ELR (cell line): ENCODE data around the gene OR52H1.
"Not testable (repeated sequence)": the region's sequence is repeated elsewhere in the genome, so short reads cannot be mapped to it uniquely, and the experiment has no call there.

ENCODE experiments used
- DNase-seq: peaks from one replicate; pipeline ENCODE4 v3.0.0-alpha.2; 2015; ENCODE audit warnings: low read depth

The OR52H1 gene

DNA sequence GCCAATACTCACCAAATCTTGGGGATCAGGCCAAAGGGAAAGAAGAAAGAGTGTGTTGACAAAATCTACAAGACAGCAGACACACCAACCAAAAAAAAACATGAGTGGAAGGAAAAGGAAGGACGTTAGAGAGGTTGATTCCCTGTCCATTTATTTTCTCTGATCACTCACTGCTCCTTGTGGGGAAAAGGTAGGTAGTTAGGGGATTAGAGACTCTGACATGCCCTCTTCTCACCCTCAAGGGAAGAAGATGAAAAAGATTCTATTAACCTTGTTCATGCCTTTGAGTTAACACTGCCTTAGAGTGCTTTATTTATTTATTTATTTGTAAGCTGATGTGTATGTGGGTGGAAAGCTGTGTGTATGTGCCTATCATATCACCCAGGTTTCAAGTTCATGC, at the start of gene OR52H1:
TSS of gene OR52H1 (minus strand) at position 101 of the 400 bp plus-strand sequence. CDS start 3,035 bp downstream, outside the sequence.
- no peak for DNase-seq

- no peak for DNase-seq
Observed at GRCh38 chr11:5597953-5598352, 49.6 kb upstream of the OR52H1 start.

DNA sequence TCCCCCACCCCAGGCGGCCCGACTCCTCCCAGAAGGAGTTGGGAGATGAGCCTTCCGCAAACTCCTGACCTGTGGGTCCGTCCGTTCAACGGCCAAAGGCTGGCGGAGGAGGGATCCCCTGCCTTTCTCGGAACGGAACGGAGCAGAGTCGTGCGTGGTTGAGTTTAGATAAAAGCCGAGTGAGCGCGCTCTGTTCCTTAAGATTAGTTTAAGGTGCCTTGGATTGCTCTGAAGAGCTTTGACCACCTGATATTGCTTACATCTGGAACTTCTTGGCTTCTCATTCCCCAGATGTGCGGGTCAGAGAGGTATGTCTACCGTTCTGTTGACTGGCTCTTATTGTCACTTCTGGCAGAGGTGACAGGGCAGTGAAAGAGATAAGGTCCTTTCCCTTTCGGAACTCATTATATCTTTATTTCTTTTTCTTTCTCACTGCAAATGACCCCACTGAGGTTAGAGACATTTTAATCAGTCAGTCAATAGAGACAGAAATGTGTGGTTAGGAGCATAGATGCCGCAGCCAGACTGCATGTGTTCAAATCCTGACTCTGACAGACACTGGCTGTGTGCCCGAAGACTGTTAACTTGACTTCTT, 48.4 kb upstream of the OR52H1 start, which contains the start of gene TRIM6:
TSS of gene TRIM6 (plus strand) at position 31 of the 595 bp plus-strand sequence. CDS start at position 292, 261 bp downstream.
- peak; percentile 73 for DNase-seq

- no peak for DNase-seq
Observed at GRCh38 chr11:5593146-5593545, 44.8 kb upstream of the OR52H1 start.

DNA sequence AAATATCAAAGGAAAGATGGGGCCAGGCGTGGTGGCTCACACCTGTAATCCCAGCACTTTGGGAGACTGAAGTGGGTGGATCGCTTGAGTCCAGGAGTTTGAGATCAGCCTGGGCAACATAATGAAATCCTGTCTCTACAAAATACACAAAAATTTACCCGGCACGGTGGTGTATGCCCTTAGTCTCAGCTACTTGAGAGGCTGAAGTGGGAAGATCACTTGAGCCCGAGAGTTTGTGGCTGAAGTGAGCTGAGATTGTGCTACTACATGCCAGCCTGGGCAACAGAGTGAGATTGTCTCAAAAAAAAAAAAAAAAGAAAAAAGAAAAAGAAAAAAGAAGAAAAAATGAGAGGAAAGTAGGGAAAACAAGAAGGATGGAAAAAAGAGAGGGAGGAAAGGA, 44.3 kb upstream of the OR52H1 start:
- DNase-seq: no peak

- DNase-seq: no peak
Observed at GRCh38 chr11:5591613-5592012, 43.3 kb upstream of the OR52H1 start.

DNA sequence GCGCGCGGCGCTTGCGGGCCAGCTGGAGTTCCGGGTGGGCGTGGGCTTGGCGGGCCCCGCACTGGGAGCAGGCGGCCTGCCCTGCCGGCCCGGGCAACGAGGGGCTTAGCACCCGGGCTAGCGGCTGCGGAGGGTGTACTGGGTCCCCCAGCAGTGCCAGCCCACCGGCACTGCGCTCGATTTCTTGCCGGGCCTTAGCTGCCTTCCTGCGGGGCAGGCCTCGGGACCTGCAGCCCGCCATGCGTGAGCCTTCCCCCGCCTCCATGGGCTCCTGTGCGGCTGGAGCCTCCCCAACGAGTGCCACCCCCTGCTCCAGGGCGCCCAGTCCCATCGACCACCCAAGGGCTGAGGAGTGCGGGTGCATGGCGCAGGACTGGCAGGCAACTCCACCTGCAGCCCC, 41.6 kb upstream of the OR52H1 start:
- DNase-seq: not testable (repeated sequence)

- DNase-seq: not testable (repeated sequence)
Observed at GRCh38 chr11:5584458-5584857, 36.1 kb upstream of the OR52H1 start.

DNA sequence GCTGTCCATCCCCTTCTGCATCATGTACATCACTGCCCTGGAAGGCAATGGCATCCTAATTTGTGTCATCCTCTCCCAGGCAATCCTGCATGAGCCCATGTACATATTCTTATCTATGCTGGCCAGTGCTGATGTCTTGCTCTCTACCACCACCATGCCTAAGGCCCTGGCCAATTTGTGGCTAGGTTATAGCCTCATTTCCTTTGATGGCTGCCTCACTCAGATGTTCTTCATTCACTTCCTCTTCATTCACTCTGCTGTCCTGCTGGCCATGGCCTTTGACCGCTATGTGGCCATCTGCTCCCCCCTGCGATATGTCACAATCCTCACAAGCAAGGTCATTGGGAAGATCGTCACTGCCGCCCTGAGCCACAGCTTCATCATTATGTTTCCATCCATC, 32.7 kb upstream of the OR52H1 start:
- DNase-seq: no peak

DNA sequence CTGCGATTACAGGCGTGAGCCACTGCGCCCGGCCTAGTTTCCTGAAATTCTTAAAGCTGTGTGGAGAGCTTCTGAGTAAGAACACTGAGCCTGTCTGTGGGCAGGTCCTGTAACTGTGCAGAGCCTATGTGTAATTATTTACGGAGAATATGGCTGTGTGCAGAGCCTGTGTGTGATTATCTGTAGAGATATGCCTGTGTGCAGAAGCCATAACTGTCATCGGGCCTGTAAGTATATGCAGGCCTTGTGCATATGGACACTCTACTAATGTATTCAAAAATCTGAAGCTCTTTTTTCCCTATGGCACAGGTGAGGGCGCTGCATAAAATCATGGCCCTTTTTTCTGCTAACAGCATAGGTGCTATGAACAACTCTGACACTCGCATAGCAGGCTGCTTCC, 32.2 kb upstream of the OR52H1 start, which contains the start of gene OR52B6:
TSS of gene OR52B6 (plus strand) at position 301 of the 400 bp plus-strand sequence. CDS start at position 301, 0 bp downstream.
- no peak for DNase-seq

GRCh38 chr11:5577101-5577500, 28.8 kb upstream of the OR52H1 start:
- DNase-seq: no peak

GRCh38 chr11:5575152-5575551, 26.8 kb upstream of the OR52H1 start:
- no peak for DNase-seq

GRCh38 chr11:5574654-5575053, 26.3 kb upstream of the OR52H1 start:
- DNase-seq: no peak

DNA sequence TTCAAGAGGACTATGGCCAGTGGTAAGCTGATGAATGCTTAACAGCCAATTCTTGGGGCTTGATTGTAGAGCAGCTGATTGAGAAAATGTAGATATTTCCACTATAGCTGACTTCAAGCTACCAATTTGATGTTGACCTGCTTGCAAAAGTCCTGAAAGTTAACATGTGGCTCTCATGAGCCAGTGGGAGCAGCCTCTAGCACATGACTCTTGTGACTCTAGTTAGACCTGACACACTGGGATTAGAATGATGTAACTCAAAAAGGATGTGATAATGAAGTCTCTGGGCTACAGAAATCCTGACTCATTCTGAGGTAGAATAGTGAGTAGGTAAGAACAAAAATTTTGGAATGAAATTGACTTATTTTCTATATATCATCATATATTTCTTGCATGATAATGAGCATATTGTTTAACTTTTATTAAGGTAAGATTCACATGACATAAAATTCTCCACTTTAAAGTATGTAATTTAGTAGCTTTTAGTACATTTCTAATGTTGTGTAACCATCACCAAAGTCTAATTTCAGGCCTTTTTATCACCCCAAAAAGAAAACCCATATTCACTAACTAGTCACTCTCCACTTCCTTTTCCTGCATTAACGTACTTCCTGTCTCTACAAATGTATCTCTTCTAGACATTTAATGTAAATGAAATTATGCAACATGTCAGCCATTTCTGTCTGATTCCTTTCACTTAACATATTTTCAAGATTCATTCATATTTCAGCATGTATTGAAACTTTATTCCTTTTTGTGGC, 16.1 kb upstream of the OR52H1 start:
- DNase-seq: no peak

- no peak for DNase-seq
Observed at GRCh38 chr11:5557751-5558150, 9.4 kb upstream of the OR52H1 start.

DNA sequence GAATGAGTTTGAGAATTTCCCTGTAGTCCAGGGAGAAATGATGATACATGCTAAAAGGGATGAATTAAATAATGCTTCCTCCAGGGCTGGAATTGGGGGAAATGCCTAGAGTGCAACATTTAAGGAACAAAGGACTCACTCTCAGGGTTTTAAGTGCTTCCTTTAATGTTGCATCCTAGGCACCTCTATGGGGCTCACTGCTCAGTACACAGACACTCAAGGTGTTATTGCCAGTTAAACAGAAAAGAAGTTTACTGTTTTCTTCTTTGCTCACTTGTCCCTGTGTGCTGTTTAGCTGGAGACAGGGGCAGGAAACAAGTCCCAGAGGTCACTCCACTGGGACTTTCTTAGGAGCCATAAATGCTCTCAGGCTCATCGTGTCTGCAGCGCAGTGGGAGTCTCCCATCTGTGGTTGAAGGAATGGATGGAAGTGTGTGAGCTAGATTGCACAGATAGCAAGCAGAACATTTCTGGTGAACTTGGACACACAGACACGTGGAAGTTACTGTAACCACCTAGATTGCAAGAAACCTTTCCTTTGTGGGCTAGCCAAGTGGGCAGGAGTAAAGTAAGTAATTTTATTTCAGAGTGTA, 8.4 kb upstream of the OR52H1 start:
- DNase-seq: no peak

DNA sequence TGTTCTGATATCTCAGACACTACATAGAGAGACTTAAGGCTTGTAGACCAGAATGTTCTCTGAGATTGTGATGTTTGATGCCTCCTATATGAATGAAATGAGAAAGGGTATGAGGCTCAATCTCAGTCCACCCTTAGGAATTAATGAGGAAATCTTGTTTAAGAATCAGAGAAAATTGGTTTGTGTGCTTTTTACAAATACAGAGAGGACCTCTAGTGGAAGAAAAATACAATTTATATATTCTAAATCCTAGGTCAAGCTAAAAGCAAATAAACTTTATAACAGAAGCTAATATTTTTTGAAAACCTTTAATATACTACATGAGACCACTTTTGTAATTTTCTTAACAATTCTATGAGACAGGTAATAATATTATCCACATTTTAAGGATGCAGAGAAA, 5.0 kb upstream of the OR52H1 start:
- peak; percentile 42 for DNase-seq

- DNase-seq: peak; percentile 97
Observed at GRCh38 chr11:5550440-5551095, 2.2 kb upstream of the OR52H1 start.

DNA sequence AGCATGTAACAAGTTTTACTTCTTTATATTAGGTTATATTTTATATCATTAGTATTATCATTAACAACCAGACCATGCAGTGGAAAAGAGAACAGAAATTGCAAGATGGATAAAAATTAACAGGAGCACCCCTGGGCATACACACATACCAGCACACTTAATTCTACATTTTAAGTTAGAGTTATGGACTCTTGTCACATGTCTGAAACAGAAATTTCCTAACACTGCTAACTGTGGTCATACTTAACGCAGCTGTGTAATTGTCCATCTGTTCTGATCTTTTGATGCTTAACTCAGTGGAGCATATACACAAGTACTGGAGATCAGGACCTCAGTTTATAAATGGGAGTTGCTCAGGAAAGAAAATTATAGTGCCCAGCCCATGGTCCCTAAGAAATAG, 358 bp downstream of the OR52H1 start:
- DNase-seq: no peak

- peak; percentile 14 for DNase-seq
Observed at GRCh38 chr11:5546457-5546856, 1.9 kb downstream of the OR52H1 start.

DNA sequence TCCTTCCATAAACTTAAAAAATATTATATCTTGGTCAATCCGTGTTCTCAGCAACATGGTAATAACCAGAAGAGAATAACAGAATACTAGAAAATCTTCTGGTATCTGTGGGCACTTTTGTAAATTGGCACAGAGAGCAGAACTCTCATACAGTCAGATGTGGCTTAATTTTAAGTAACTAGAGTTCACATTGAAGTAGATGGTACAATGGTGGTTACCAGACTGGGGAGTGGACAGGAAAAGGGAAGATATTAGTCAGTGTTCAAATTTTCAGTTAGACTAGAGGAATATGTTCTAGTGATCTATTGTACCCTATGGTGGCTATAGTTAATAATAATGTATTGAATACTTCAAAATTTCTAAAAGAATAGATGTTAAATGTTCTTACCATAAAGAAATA, 6.9 kb downstream of the OR52H1 start:
- DNase-seq: no peak

GRCh38 chr11:5536482-5536881, 11.9 kb downstream of the OR52H1 start:
- no peak for DNase-seq

GRCh38 chr11:5534046-5534445, 14.3 kb downstream of the OR52H1 start:
- no peak for DNase-seq
